Hepatocyte (in vitro differentiated cells): ENCODE measurements around the gene CNOT8. TPM values are rescaled to one million over a fixed set of nuclear protein-coding genes. Genes with fewer than 3 reads are reported as not detected.

Experiments used
- DNase-seq: peaks from one replicate; pipeline ENCODE4 v3.0.0-alpha.2; 2016; ENCODE audit warnings: low spot score
- H2AFZ ChIP-seq: fragments of 200-600 bp; sonication (generic); 2 replicates; pipeline ENCODE4 v1.6.0; 2016; ENCODE audit warnings: antibody characterized with exemption, mild to moderate bottlenecking
- H3K27ac ChIP-seq: fragments of 200-600 bp; sonication (generic); 2 replicates; pipeline ENCODE4 v1.5.1; 2016; ENCODE audit warnings: mild to moderate bottlenecking
- H3K27me3 ChIP-seq: fragments of 200-600 bp; sonication (generic); 2 replicates; pipeline ENCODE4 v1.6.1; 2016
- H3K36me3 ChIP-seq: fragments of 200-600 bp; sonication (generic); replicated peaks from 2 replicates; pipeline ENCODE4 v1.5.1; 2016; ENCODE audit warnings: low read depth; ENCODE audit not compliant: insufficient read depth
- H3K4me1 ChIP-seq: fragments of 200-600 bp; sonication (generic); 2 replicates; pipeline ENCODE4 v1.5.1; 2016; ENCODE audit warnings: mild to moderate bottlenecking, moderate library complexity; ENCODE audit not compliant: insufficient read depth
- H3K4me2 ChIP-seq: fragments of 200-600 bp; sonication (generic); 2 replicates; pipeline ENCODE4 v1.6.0; 2016
- H3K4me3 ChIP-seq: fragments of 200-600 bp; sonication (generic); 2 replicates; pipeline ENCODE4 v1.5.1; 2016; ENCODE audit warnings: mild to moderate bottlenecking
- H3K79me2 ChIP-seq: fragments of 200-600 bp; sonication (generic); 2 replicates; pipeline ENCODE4 v1.6.0; 2017; ENCODE audit warnings: mild to moderate bottlenecking
- H3K9me2 ChIP-seq: fragments of 200-600 bp; sonication (generic); replicated peaks from 2 replicates; pipeline ENCODE4 v1.6.0; 2017; ENCODE audit warnings: mild to moderate bottlenecking; ENCODE audit not compliant: insufficient read depth
- H3K9me3 ChIP-seq: fragments of 200-600 bp; sonication (generic); 2 replicates; pipeline ENCODE4 v1.5.1; 2016; ENCODE audit warnings: low read depth, mild to moderate bottlenecking
- H4K20me1 ChIP-seq: fragments of 200-600 bp; sonication (generic); 2 replicates; pipeline ENCODE4 v1.6.0; 2016; ENCODE audit warnings: mild to moderate bottlenecking; ENCODE audit not compliant: insufficient read depth, poor library complexity, severe bottlenecking
- EZH2 ChIP-seq: fragments of 200-600 bp; sonication (generic); IDR thresholded peaks from 2 replicates; pipeline ENCODE4 v1.6.1; 2016; ENCODE audit warnings: antibody characterized with exemption, mild to moderate bottlenecking, borderline replicate concordance
- EZH2phosphoT487 ChIP-seq: fragments of 200-600 bp; sonication (generic); IDR thresholded peaks from one replicate; pipeline ENCODE4 v1.6.1; 2018; ENCODE audit warnings: antibody characterized with exemption, mild to moderate bottlenecking, low read depth, moderate library complexity; ENCODE audit not compliant: unreplicated experiment, severe bottlenecking
- WGBS: methylation state at CpG from one replicate; pipeline ENCODE4 v1.1.6; 2016; ENCODE audit warnings: low lambda C conversion rate; ENCODE audit errors: missing lambda C conversion rate; 5-methylcytosine and 5-hydroxymethylcytosine counted together
- polyA plus RNA-seq: library from polyadenylated mRNA; unstranded; fragments of >200 nt; fragmentation: Nextera tagmentation; extraction: Ambion mirVana; gene quantifications from 2 replicates; pipeline ENCODE4 v1.2.1, GENCODE V29; 2016
- total RNA-seq: library from RNA; depleted of rRNA; stranded (reverse); fragments of >200 nt; gene quantifications from 2 replicates; pipeline ENCODE4 v1.2.3, GENCODE V29; 2014
- TF ChIP-seq, protein P1 (sequence below): fragments of 200-600 bp; sonication (generic); IDR thresholded peaks from 2 replicates; pipeline ENCODE4 v1.5.1; 2016; ENCODE audit warnings: antibody characterized with exemption, mild to moderate bottlenecking; ENCODE audit not compliant: poor library complexity

CNOT8 gene
- total and polyA plus RNA-seq, 2 experiments from 2014 or later: 46.7 to 63.9 TPM

DNA sequence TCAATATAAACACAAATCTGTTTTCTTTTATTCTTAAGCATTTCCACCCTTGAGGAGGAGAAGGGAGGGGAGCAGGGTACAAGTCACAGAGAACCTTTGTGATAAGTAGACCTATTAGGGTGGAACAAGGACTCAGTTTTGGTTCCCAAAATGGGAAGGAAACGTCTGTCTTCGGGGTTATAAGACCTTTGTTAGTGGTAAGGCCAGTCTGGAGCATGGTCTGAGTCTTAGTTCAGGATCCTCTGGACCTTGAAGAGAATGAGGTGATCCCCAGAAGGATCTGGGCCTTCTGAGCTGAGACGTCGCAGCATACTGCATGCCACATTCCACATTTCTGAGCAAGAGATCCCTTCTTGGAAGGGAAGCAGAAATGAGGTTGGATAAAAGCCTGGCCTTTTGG lies 45.3 kb upstream of the CNOT8 start:
- no peak for DNase-seq
- no peaks in the 10 kb centered on the region for H3K36me3 ChIP-seq
- H4K20me1 ChIP-seq: no peaks in the 10 kb centered on the region
- no peak overlapping the region for H3K4me3 ChIP-seq
- TF ChIP-seq EZH2 (no peak), EZH2phosphoT487 (no peak)
- TF ChIP-seq, protein P1, sequence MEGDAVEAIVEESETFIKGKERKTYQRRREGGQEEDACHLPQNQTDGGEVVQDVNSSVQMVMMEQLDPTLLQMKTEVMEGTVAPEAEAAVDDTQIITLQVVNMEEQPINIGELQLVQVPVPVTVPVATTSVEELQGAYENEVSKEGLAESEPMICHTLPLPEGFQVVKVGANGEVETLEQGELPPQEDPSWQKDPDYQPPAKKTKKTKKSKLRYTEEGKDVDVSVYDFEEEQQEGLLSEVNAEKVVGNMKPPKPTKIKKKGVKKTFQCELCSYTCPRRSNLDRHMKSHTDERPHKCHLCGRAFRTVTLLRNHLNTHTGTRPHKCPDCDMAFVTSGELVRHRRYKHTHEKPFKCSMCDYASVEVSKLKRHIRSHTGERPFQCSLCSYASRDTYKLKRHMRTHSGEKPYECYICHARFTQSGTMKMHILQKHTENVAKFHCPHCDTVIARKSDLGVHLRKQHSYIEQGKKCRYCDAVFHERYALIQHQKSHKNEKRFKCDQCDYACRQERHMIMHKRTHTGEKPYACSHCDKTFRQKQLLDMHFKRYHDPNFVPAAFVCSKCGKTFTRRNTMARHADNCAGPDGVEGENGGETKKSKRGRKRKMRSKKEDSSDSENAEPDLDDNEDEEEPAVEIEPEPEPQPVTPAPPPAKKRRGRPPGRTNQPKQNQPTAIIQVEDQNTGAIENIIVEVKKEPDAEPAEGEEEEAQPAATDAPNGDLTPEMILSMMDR: no peak
- H3K27me3 ChIP-seq: no peaks in the 10 kb centered on the region
- H3K9me2 ChIP-seq: no peaks in the 10 kb centered on the region
- H2AFZ ChIP-seq: no peak overlapping the region
- H3K4me2 ChIP-seq: no peak overlapping the region
- 94% methylated on average over 4 of the region's 4 CpGs for WGBS
- no peak overlapping the region for H3K27ac ChIP-seq
- H3K79me2 ChIP-seq: peaks cover 17% of the 10 kb centered on the region
- H3K9me3 ChIP-seq: no peaks in the 10 kb centered on the region
- no peaks in the 10 kb centered on the region for H3K4me1 ChIP-seq

- Histone ChIP-seq H3K4me1 (no peaks in the 10 kb centered on the region), H3K9me3 (no peaks in the 10 kb centered on the region), H3K79me2 (peaks cover 11% of the 10 kb centered on the region), H3K9me2 (no peaks in the 10 kb centered on the region), H3K4me3 (no peak overlapping the region), H3K27me3 (no peaks in the 10 kb centered on the region), H2AFZ (no peak overlapping the region), H3K4me2 (no peak overlapping the region), H4K20me1 (no peaks in the 10 kb centered on the region), H3K36me3 (no peaks in the 10 kb centered on the region), H3K27ac (no peak overlapping the region)
- no peak for DNase-seq
- no peak for TF ChIP-seq EZH2
- TF ChIP-seq EZH2phosphoT487: no peak
- TF ChIP-seq, protein P1: no peak
- WGBS: 96% methylated on average over 10 of the region's 10 CpGs
Observed at GRCh38 chr5:154813736-154814135, 44.7 kb upstream of the CNOT8 start.

DNA sequence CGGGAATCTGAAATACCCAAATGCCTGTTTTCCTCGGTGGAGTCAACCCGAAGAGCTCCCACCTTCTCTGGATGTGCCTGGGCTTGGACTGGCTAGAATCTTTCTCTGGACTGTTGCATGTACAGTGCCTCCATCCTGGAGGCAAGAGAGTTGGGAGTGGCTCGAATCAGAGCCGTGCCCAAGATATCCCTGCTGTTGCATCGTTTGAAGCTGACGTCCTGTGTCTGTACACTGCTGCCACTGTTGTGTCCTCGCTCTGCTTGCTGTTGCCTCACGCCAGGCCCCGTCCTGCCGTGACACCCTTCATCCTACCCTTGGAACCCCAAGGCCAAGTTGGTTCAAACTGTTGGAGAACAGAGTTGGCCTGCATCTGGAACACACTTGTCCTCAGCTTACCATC lies 43.4 kb upstream of the CNOT8 start:
- Histone ChIP-seq H3K27me3 (no peaks in the 10 kb centered on the region), H3K4me1 (no peaks in the 10 kb centered on the region), H3K9me3 (no peaks in the 10 kb centered on the region), H3K4me3 (no peak overlapping the region), H4K20me1 (no peaks in the 10 kb centered on the region), H3K79me2 (peaks cover 9% of the 10 kb centered on the region), H3K27ac (no peak overlapping the region), H3K4me2 (no peak overlapping the region), H2AFZ (no peak overlapping the region), H3K9me2 (no peaks in the 10 kb centered on the region), H3K36me3 (no peaks in the 10 kb centered on the region)
- no peak for DNase-seq
- 97% methylated on average over 11 of the region's 11 CpGs for WGBS
- TF ChIP-seq, protein P1: no peak
- TF ChIP-seq EZH2phosphoT487: no peak
- no peak for TF ChIP-seq EZH2

- Histone ChIP-seq H4K20me1 (no peaks in the 10 kb centered on the region), H3K79me2 (peaks cover 7% of the 10 kb centered on the region), H3K27ac (no peak overlapping the region), H2AFZ (no peak overlapping the region), H3K4me1 (no peaks in the 10 kb centered on the region), H3K9me3 (no peaks in the 10 kb centered on the region), H3K4me3 (no peak overlapping the region), H3K36me3 (no peaks in the 10 kb centered on the region), H3K4me2 (no peak overlapping the region), H3K27me3 (no peaks in the 10 kb centered on the region), H3K9me2 (no peaks in the 10 kb centered on the region)
- 97% methylated on average over 5 of the region's 5 CpGs for whole genome bisulfite sequencing
- TF ChIP-seq EZH2phosphoT487 (no peak), EZH2 (no peak)
- TF ChIP-seq, protein P1: no peak
- DNase-seq: no peak
Observed at GRCh38 chr5:154815684-154816247, 42.7 kb upstream of the CNOT8 start.
